H9 (cell line): Measurements from ENCODE around the gene DDX21. TPM values are rescaled to one million over a fixed set of nuclear protein-coding genes. Genes with fewer than 3 reads are reported as not detected.

Experiments used
- DNase-seq: peaks from one replicate; pipeline ENCODE4 v3.0.0-alpha.2; 2017
- H2AFZ ChIP-seq: one replicate; pipeline ENCODE4 v1.6.1; 2013; ENCODE audit warnings: mild to moderate bottlenecking, low read length, control low read depth, moderate library complexity
- H2AK5ac ChIP-seq: 2 replicates; pipeline ENCODE4 v1.6.1; 2013; ENCODE audit warnings: low read length, control low read depth, mixed read lengths; ENCODE audit not compliant: insufficient read length
- H2BK120ac ChIP-seq: one replicate; pipeline ENCODE4 v1.6.1; 2013; ENCODE audit warnings: low read depth, mild to moderate bottlenecking, low read length, control low read depth, inconsistent platforms; ENCODE audit not compliant: poor library complexity, severe bottlenecking
- H2BK12ac ChIP-seq: 2 replicates; pipeline ENCODE4 v1.6.1; 2013; ENCODE audit warnings: low read length, control low read depth, mixed read lengths, low read depth; ENCODE audit not compliant: insufficient read length
- H2BK15ac ChIP-seq: 2 replicates; pipeline ENCODE4 v1.6.1; 2013; ENCODE audit warnings: low read depth, low read length, control low read depth
- H2BK20ac ChIP-seq: one replicate; pipeline ENCODE4 v1.6.1; 2013; ENCODE audit warnings: low read depth, mild to moderate bottlenecking, low read length, control low read depth, inconsistent platforms; ENCODE audit not compliant: poor library complexity, severe bottlenecking
- H2BK5ac ChIP-seq: 2 replicates; pipeline ENCODE4 v1.6.1; 2013; ENCODE audit warnings: low read length, control low read depth, mixed read lengths; ENCODE audit not compliant: insufficient read length
- H3K14ac ChIP-seq: 2 replicates; pipeline ENCODE4 v1.6.1; 2013; ENCODE audit warnings: low read length, control low read depth; ENCODE audit not compliant: insufficient read depth
- H3K18ac ChIP-seq: 2 replicates; pipeline ENCODE4 v1.6.1; 2013; ENCODE audit warnings: low read depth, mild to moderate bottlenecking, mixed read lengths, low read length, control low read depth; ENCODE audit not compliant: insufficient read length
- H3K23ac ChIP-seq: 2 replicates; pipeline ENCODE4 v1.6.1; 2013; ENCODE audit warnings: low read length, control low read depth, mixed read lengths, low read depth; ENCODE audit not compliant: insufficient read length
- H3K23me2 ChIP-seq: 2 replicates; pipeline ENCODE4 v1.6.1; 2013; ENCODE audit warnings: low read depth, mild to moderate bottlenecking, mixed read lengths, low read length, control low read depth; ENCODE audit not compliant: insufficient read length, poor library complexity, severe bottlenecking
- H3K27ac ChIP-seq: 2 replicates; pipeline ENCODE4 v1.5.1; 2013; ENCODE audit warnings: low read length, control low read depth, mixed read lengths, low read depth; ENCODE audit not compliant: insufficient read length
- H3K27me3 ChIP-seq: 2 replicates; pipeline ENCODE4 v1.6.1; 2013; ENCODE audit warnings: low read length, control low read depth, inconsistent platforms; ENCODE audit not compliant: insufficient read depth
- H3K4ac ChIP-seq: 2 replicates; pipeline ENCODE4 v1.6.1; 2013; ENCODE audit warnings: low read depth, mild to moderate bottlenecking, control low read depth, inconsistent platforms, low read length, moderate library complexity
- H3K4me1 ChIP-seq: 2 replicates; pipeline ENCODE4 v1.6.1; 2013; ENCODE audit warnings: low read length, control low read depth, inconsistent platforms; ENCODE audit not compliant: insufficient read depth
- H3K4me2 ChIP-seq: 2 replicates; pipeline ENCODE4 v1.6.1; 2013; ENCODE audit warnings: low read length, control low read depth, mixed read lengths; ENCODE audit not compliant: insufficient read length, insufficient read depth
- H3K56ac ChIP-seq: 2 replicates; pipeline ENCODE4 v1.6.1; 2013; ENCODE audit warnings: low read depth, mild to moderate bottlenecking, mixed read lengths, low read length, control low read depth; ENCODE audit not compliant: insufficient read length
- H3K79me1 ChIP-seq: 2 replicates; pipeline ENCODE4 v1.6.1; 2013; ENCODE audit warnings: low read depth, mild to moderate bottlenecking, moderate library complexity, low read length, control low read depth, inconsistent platforms; ENCODE audit not compliant: insufficient read depth, poor library complexity, severe bottlenecking
- H3K79me2 ChIP-seq: 2 replicates; pipeline ENCODE4 v1.6.1; 2013; ENCODE audit warnings: low read length, control low read depth, inconsistent platforms; ENCODE audit not compliant: insufficient read depth
- H3K9ac ChIP-seq: 2 replicates; pipeline ENCODE4 v1.6.1; 2013; ENCODE audit warnings: low read length, control low read depth, mixed read lengths; ENCODE audit not compliant: insufficient read length; ENCODE audit errors: extremely low read depth
- H3K9me3 ChIP-seq: one replicate; pipeline ENCODE4 v1.6.1; 2013; ENCODE audit warnings: low read depth, low read length, inconsistent platforms; ENCODE audit not compliant: control insufficient read depth
- H3T11ph ChIP-seq: one replicate; pipeline ENCODE4 v1.6.1; 2013; ENCODE audit warnings: mild to moderate bottlenecking, low read length, control low read depth, inconsistent platforms
- H4K20me1 ChIP-seq: one replicate; pipeline ENCODE4 v1.6.1; 2013; ENCODE audit not compliant: control insufficient read depth, insufficient read length, insufficient read depth
- H4K5ac ChIP-seq: 2 replicates; pipeline ENCODE4 v1.6.1; 2013; ENCODE audit warnings: low read depth, mild to moderate bottlenecking, mixed read lengths, low read length, control low read depth; ENCODE audit not compliant: insufficient read length
- H4K8ac ChIP-seq: replicated peaks from 2 replicates; pipeline ENCODE4 v1.6.1; 2013; ENCODE audit warnings: low read length, control low read depth, mixed read lengths, low read depth; ENCODE audit not compliant: insufficient read length
- H4K91ac ChIP-seq: 2 replicates; pipeline ENCODE4 v1.6.1; 2013; ENCODE audit warnings: low read depth, mild to moderate bottlenecking, moderate library complexity, mixed read lengths, low read length, control low read depth; ENCODE audit not compliant: insufficient read length
- H3K27ac Mint-ChIP-seq, 3 experiments: 2 replicates in 2 of 3; 3 replicates in 1 of 3; pipeline ENCODE4 v1.8.0; 2020 to 2021; ENCODE audit warnings: mixed read lengths in 3 of 3, mild to moderate bottlenecking in 1 of 3, moderate library complexity in 1 of 3
- H3K27me3 Mint-ChIP-seq: 2 replicates; pipeline ENCODE4 v1.8.0; 2021; ENCODE audit warnings: low read depth, mild to moderate bottlenecking, moderate library complexity, mixed read lengths
- H3K36me3 Mint-ChIP-seq, 3 experiments: 2 replicates in 2 of 3; 3 replicates in 1 of 3; pipeline ENCODE4 v1.8.0; 2020 to 2021; ENCODE audit warnings: low read depth in 3 of 3, mixed read lengths in 3 of 3; ENCODE audit not compliant: insufficient read depth in 1 of 3
- H3K4me1 Mint-ChIP-seq, 2 experiments: 2 replicates each; pipeline ENCODE4 v1.8.0; 2020; ENCODE audit warnings: mixed read lengths in 2 of 2
- H3K4me3 Mint-ChIP-seq, 2 experiments: 2 replicates in 1 of 2; 3 replicates in 1 of 2; pipeline ENCODE4 v1.8.0; 2020 to 2021; ENCODE audit warnings: mild to moderate bottlenecking in 2 of 2, mixed read lengths in 2 of 2, moderate library complexity in 1 of 2
- H3K9me3 Mint-ChIP-seq, 2 experiments: 2 replicates in 1 of 2; 3 replicates in 1 of 2; pipeline ENCODE4 v1.8.0; 2020; ENCODE audit warnings: mild to moderate bottlenecking in 2 of 2, mixed read lengths in 2 of 2, moderate library complexity in 1 of 2
- WGBS: extraction: QIAGEN DNeasy Blood & Tissue Kit; methylation state at CpG from one replicate; pipeline ENCODE4 v1.1.7; 2013; ENCODE audit warnings: missing lambda C conversion rate, low lambda C conversion rate, mixed read lengths; ENCODE audit not compliant: insufficient read length; ENCODE audit errors: extremely low coverage; 5-methylcytosine and 5-hydroxymethylcytosine counted together
- total RNA-seq: library from RNA; stranded (reverse); gene quantifications from 2 replicates; pipeline ENCODE4 v1.2.1, GENCODE V29; 2021
- TF ChIP-seq, protein P1 (sequence below): fragments of 200-600 bp; sonication (generic); conservative IDR thresholded peaks from 3 replicates; pipeline ENCODE4 v1.8.0; 2021; ENCODE audit warnings: antibody characterized with exemption, mild to moderate bottlenecking

Gene DDX21
- total RNA-seq, 1 experiment from 2014 or later, result 180 TPM

DNA sequence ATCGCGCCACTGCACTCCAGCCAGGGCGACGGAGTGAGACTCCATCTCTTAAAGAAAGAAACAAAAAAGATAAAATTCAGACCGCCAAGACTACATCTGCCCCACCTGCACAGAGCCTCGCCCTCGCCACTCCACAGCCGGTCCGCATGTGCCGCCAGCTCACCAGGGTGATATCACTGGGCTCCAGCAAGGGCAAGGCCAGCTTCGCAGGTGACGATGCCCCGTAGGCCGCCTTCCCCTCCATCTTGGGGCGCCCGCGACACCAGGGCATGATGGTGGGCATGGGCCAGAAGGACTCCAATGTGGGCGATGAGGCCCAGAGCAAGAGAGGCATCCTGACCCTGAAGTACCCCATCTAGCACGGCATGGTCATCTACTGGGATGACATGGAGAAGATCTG, 66.6 kb downstream of the DDX21 start:
- no peak overlapping the region for H4K5ac ChIP-seq
- no peaks in the 10 kb centered on the region for H3K27me3 ChIP-seq
- H2BK120ac ChIP-seq, result no peak overlapping the region
- no peak overlapping the region for H3K14ac ChIP-seq
- no peaks in the 10 kb centered on the region for H3K79me1 ChIP-seq
- no peak overlapping the region; a peak in 1 of 7 replicates for H3K27ac Mint-ChIP-seq
- H2BK12ac ChIP-seq, result no peak overlapping the region
- H3K4me1 ChIP-seq, result no peaks in the 10 kb centered on the region
- H2BK15ac ChIP-seq, result no peak overlapping the region
- peaks cover 1% of the 10 kb centered on the region for H3K27me3 Mint-ChIP-seq
- H2BK20ac ChIP-seq, result no peak overlapping the region
- H3K9ac ChIP-seq, result no peak overlapping the region
- no peak overlapping the region for H4K91ac ChIP-seq
- H3K23ac ChIP-seq, result no peak overlapping the region
- H2AFZ ChIP-seq, result no peak overlapping the region
- H3K4me3 Mint-ChIP-seq, result no peak overlapping the region
- H3K27ac ChIP-seq, result no peak overlapping the region
- no peak overlapping the region for H3K4me2 ChIP-seq
- H3K56ac ChIP-seq, result no peak overlapping the region
- H3K23me2 ChIP-seq, result no peaks in the 10 kb centered on the region
- no peaks in the 10 kb centered on the region for H3K9me3 ChIP-seq
- H2BK5ac ChIP-seq, result no peak overlapping the region
- H3K9me3 Mint-ChIP-seq, result no peaks in the 10 kb centered on the region
- TF ChIP-seq, protein P1, sequence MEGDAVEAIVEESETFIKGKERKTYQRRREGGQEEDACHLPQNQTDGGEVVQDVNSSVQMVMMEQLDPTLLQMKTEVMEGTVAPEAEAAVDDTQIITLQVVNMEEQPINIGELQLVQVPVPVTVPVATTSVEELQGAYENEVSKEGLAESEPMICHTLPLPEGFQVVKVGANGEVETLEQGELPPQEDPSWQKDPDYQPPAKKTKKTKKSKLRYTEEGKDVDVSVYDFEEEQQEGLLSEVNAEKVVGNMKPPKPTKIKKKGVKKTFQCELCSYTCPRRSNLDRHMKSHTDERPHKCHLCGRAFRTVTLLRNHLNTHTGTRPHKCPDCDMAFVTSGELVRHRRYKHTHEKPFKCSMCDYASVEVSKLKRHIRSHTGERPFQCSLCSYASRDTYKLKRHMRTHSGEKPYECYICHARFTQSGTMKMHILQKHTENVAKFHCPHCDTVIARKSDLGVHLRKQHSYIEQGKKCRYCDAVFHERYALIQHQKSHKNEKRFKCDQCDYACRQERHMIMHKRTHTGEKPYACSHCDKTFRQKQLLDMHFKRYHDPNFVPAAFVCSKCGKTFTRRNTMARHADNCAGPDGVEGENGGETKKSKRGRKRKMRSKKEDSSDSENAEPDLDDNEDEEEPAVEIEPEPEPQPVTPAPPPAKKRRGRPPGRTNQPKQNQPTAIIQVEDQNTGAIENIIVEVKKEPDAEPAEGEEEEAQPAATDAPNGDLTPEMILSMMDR, result no peak
- H3T11ph ChIP-seq, result no peak overlapping the region
- H3K4me1 Mint-ChIP-seq, result no peaks in the 10 kb centered on the region
- no peaks in the 10 kb centered on the region for H3K79me2 ChIP-seq
- H3K18ac ChIP-seq, result no peak overlapping the region
- peaks cover 0 to 5% (median 4%) of the 10 kb centered on the region in 3 experiments; a peak in 1 of 7 replicates for H3K36me3 Mint-ChIP-seq
- no peaks in the 10 kb centered on the region for H4K20me1 ChIP-seq
- H3K4ac ChIP-seq, result no peak overlapping the region
- no CpG with 5 or more reads among the region's 19 CpGs for WGBS
- H4K8ac ChIP-seq, result no peak overlapping the region
- DNase-seq, result no peak
- H2AK5ac ChIP-seq, result no peak overlapping the region
